SK-N-SH treated with all-trans-retinoic acid at 6 μM for 48 hours (cell line): ENCODE results near the gene NAIP.
A peak's percentile ranks its signal among the peaks of the same experiment; 100 is the strongest.
"Not testable (repeated sequence)": the region's sequence is repeated elsewhere in the genome, so short reads cannot be mapped to it uniquely, and the experiment has no call there.

Experiments used
- ATAC-seq: fragments of 200-7000 bp; cut with Tn5 transposase; 3 replicates; pipeline ENCODE4 v1.9.1; 2020; ENCODE audit warnings: mild to moderate bottlenecking, moderate library complexity
- CREB5 ChIP-seq: fragments of 250-450 bp; sonication (Bioruptor Pico); IDR thresholded peaks from 2 replicates; pipeline ENCODE4 v1.5.1; 2020; ENCODE audit warnings: low read depth, mild to moderate bottlenecking, moderate library complexity
- CSDC2 ChIP-seq: fragments of 250-450 bp; sonication (Bioruptor Pico); IDR thresholded peaks from 2 replicates; pipeline ENCODE4 v1.5.0; 2020; ENCODE audit warnings: mild to moderate bottlenecking, moderate library complexity
- ESRRG ChIP-seq: fragments of 250-450 bp; sonication (Bioruptor Pico); IDR thresholded peaks from 2 replicates; pipeline ENCODE4 v1.6.1; 2021; ENCODE audit warnings: mild to moderate bottlenecking
- ISL1 ChIP-seq: fragments of 250-450 bp; sonication (Bioruptor Pico); IDR thresholded peaks from 2 replicates; pipeline ENCODE4 v2.1.2; 2022; ENCODE audit warnings: mild to moderate bottlenecking, moderate library complexity
- POU6F1 ChIP-seq: fragments of 250-450 bp; sonication (Bioruptor Pico); IDR thresholded peaks from 2 replicates; pipeline ENCODE4 v1.8.0; 2021; ENCODE audit warnings: low read depth, mild to moderate bottlenecking, moderate library complexity, borderline replicate concordance
- PPARA ChIP-seq: fragments of 250-450 bp; sonication (Bioruptor Pico); IDR thresholded peaks from 2 replicates; pipeline ENCODE4 v1.5.0; 2020; ENCODE audit warnings: mild to moderate bottlenecking, borderline replicate concordance
- RARB ChIP-seq: fragments of 250-450 bp; sonication (Bioruptor Pico); IDR thresholded peaks from 2 replicates; pipeline ENCODE4 v1.8.0; 2021; ENCODE audit warnings: mild to moderate bottlenecking, moderate library complexity
- ZC3H10 ChIP-seq: fragments of 250-450 bp; sonication (Bioruptor Pico); IDR thresholded peaks from 2 replicates; pipeline ENCODE4 v1.5.1; 2021; ENCODE audit warnings: mild to moderate bottlenecking, moderate library complexity
- ZFP3 ChIP-seq: fragments of 250-450 bp; sonication (Bioruptor Pico); IDR thresholded peaks from 2 replicates; pipeline ENCODE4 v1.5.0; 2020; ENCODE audit warnings: mild to moderate bottlenecking, moderate library complexity
- ZNF565 ChIP-seq: fragments of 450-650 bp; formaldehyde crosslinking; conservative IDR thresholded peaks from 2 replicates; pipeline ENCODE4 v1.5.0; 2020; ENCODE audit warnings: low read depth, mild to moderate bottlenecking, moderate library complexity
- ZNF8 ChIP-seq: fragments of 450-650 bp; formaldehyde crosslinking; IDR thresholded peaks from 2 replicates; pipeline ENCODE4 v1.5.0; 2020; ENCODE audit warnings: mild to moderate bottlenecking, moderate library complexity
- TF ChIP-seq, protein P1 (sequence below): fragments of 250-450 bp; sonication (Bioruptor Pico); IDR thresholded peaks from 2 replicates; pipeline ENCODE4 v1.8.0; 2020; ENCODE audit warnings: mild to moderate bottlenecking, moderate library complexity, borderline replicate concordance

Gene NAIP

GRCh38 chr5:71013575-71013974 lies 11.6 kb downstream of the NAIP start:
- TF ChIP-seq ZNF565, result no peak
- TF ChIP-seq ESRRG (CRISPR knock-in tag), result no peak
- no peak for TF ChIP-seq ISL1 (CRISPR knock-in tag)
- no peak for TF ChIP-seq CREB5 (CRISPR knock-in tag)
- TF ChIP-seq, protein P1, sequence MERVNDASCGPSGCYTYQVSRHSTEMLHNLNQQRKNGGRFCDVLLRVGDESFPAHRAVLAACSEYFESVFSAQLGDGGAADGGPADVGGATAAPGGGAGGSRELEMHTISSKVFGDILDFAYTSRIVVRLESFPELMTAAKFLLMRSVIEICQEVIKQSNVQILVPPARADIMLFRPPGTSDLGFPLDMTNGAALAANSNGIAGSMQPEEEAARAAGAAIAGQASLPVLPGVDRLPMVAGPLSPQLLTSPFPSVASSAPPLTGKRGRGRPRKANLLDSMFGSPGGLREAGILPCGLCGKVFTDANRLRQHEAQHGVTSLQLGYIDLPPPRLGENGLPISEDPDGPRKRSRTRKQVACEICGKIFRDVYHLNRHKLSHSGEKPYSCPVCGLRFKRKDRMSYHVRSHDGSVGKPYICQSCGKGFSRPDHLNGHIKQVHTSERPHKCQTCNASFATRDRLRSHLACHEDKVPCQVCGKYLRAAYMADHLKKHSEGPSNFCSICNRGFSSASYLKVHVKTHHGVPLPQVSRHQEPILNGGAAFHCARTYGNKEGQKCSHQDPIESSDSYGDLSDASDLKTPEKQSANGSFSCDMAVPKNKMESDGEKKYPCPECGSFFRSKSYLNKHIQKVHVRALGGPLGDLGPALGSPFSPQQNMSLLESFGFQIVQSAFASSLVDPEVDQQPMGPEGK (CRISPR knock-in tag), result no peak
- TF ChIP-seq ZNF8, result no peak
- ATAC-seq, result no peak

DNA sequence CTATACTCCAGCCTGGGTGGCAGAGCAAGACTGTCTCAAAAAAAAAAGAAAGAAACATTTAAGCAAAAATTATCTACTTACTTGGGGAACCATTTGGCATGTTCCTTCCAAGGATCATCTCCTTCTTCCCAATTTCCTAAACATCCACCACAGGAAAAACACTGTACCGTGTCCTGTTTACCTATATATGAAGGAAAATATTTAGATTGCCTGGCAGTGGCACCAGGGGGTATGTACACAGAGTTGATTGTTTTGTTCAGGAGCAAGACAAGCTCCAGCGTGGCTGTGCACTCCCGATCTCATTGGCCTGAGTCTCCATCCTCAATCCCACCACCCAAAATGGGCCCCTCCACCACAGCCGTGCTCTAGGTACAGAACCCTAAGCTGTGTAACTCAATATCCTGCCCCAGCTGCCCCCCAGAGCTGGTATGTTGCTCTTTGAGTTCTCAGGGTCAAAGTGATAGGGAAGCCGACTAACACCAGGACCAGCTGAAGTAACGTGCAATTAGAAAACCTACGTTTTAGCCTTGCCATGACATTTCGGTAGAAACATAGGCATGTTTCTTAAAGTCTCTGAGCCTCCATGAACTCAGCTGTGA lies 13.8 kb downstream of the NAIP start:
- no peak for TF ChIP-seq CREB5 (CRISPR knock-in tag)
- TF ChIP-seq, protein P1 (CRISPR knock-in tag), result no peak
- no peak for TF ChIP-seq ZC3H10
- no peak for TF ChIP-seq ZNF565
- no peak for TF ChIP-seq CSDC2 (CRISPR knock-in tag)
- no peak for TF ChIP-seq ZFP3 (CRISPR knock-in tag)
- no peak for TF ChIP-seq ZNF8
- no peak for TF ChIP-seq POU6F1 (CRISPR knock-in tag)
- no peak for TF ChIP-seq RARB (CRISPR knock-in tag)
- TF ChIP-seq PPARA, result no peak
- TF ChIP-seq ESRRG (CRISPR knock-in tag), result no peak
- ATAC-seq, result no peak

- ATAC-seq, result not testable (repeated sequence)
Observed at GRCh38 chr5:71006983-71007382, 18.2 kb downstream of the NAIP start.

- not testable (repeated sequence) for ATAC-seq
Observed at GRCh38 chr5:70984882-70985281, 40.3 kb downstream of the NAIP start.

GRCh38 chr5:70967220-70967619 lies 57.9 kb downstream of the NAIP start:
- not testable (repeated sequence) for ATAC-seq

DNA sequence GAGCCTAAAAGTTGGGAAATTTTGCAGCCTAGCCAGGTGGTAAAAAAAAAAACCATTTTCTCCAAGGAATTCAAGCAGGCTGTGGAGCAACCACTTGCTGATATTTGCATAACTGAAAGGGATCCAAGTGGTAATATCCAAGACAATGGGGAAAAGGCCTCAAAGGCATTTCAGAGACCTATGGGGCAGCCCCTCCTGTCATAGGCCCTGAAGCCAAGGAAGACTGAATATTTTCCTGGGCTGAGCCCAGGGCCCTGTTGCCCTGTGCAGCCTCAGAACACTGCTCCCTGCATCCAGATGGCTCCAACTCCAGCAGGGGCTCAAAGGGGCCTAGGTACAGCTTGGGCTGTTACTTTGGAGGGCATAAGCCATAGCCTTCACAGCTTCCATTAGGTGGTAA lies 60.6 kb downstream of the NAIP start:
- ATAC-seq, result not testable (repeated sequence)

DNA sequence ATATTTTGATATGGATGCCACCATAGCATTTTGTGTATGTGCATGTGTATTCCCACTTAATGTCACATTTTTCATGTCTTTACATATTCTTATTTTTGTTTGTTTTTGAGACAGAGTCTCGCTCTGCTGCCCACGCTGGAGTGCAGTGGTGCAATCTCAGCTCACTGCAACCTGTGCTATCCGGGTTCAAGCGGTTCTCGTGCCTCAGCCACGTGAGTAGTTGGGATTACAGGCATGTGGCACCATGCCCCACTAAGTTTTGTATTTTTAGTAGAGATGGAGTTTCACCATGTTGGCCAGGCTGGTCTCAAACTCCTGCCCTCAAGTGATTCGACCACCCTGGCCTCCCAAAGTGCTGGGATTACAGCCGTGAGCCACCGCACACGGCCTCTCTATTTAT lies 72.1 kb downstream of the NAIP start:
- ATAC-seq, result not testable (repeated sequence)

DNA sequence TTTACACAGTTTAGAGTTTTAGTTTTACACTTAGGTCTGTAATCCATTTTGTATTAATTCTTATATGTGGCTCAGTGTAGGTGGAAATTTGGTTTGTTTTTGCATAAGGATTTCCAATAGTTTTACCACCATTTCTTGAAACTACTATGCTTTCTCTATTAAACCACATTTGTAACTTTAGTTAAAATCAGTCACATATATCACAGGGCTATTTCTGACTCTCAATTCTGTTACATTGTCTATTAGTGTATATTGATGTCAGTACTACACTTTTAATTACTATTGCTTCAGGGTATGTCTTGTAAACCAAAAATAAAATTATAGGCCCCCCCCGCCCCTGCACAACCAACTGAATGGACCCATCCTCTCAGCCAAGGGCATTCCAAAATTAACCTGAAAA lies 92.6 kb downstream of the NAIP start:
- ATAC-seq, result not testable (repeated sequence)

- not testable (repeated sequence) for ATAC-seq
Observed at GRCh38 chr5:70931709-70932368, 93.3 kb downstream of the NAIP start.

DNA sequence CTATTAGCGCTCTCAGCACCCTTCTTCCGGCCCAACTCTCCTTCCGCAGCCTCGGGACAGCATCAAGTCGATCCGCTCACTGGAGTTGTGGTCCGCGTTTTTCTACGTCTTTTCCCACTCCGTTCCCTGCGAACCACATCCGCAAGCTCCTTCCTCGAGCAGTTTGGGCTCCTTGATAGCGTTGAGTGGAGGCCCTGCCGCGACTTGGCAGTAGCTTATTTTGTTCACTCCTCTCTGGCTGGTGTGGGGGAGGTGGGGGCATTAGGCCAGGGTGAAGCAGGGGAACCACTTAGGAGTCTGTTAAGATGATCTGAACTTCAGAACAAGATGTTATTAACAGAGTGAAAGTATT lies 100.0 kb downstream of the NAIP start:
- peak; percentile 71 for ATAC-seq
